ENCODE measurements around the gene MAPRE3. TPM values are rescaled to one million over a fixed set of nuclear protein-coding genes. Genes with fewer than 3 reads are reported as not detected.

The MAPRE3 gene
- total and polyA plus RNA-seq, 9 of the 15 experiments (the other 6 are each of a cell fraction or from before 2014, with no cell fraction given), result 0.70 to 43.2 (median 12.6) TPM

GRCh38 chr2:27050996-27051901 is 80.8 kb downstream of the MAPRE3 start, which contains the start of gene AGBL5 (continued):
- TF ChIP-seq FOXA3 (CRISPR knock-in tag; conservative IDR thresholded peaks at IDR 0.05 in 1 of 2, IDR thresholded peaks at IDR 0.05 in 1 of 2) (no peak; a peak in 1 of 4 replicates), TAL1 (IDR thresholded peaks at IDR 0.05) (0 out of 2 replicates have a peak, but pooled peaks have one; percentile 8), PML (IDR thresholded peaks at IDR 0.05; ENCODE audit: low read length) (peak; percentile 14; the same call in 1 of the 2 replicates), SIN3B (IDR thresholded peaks at IDR 0.05; ENCODE audit: low read depth) (peak; percentile 33; the same call in 1 of the 2 replicates), CAMTA2 (CRISPR knock-in tag; conservative IDR thresholded peaks at IDR 0.05) (no peak), KLF16 (IDR thresholded peaks at IDR 0.05) (no peak), ZNF780A (CRISPR knock-in tag; IDR thresholded peaks at IDR 0.05) (no peak), HDAC6 (IDR thresholded peaks at IDR 0.05; ENCODE audit: low read depth, low read length) (0 out of 2 replicates have a peak, but pooled peaks have one; percentile 67), ZNF134 (CRISPR knock-in tag; conservative IDR thresholded peaks at IDR 0.05) (0 out of 2 replicates have a peak, but pooled peaks have one; percentile 20), LCOR (CRISPR knock-in tag; IDR thresholded peaks at IDR 0.05) (peak; percentile 89), SMAD1 (IDR thresholded peaks at IDR 0.05; ENCODE audit: low read depth, low read length, partially characterized antibody) (peak; percentile 47), FOXK2 (conservative IDR thresholded peaks at IDR 0.05 in 1 of 2, IDR thresholded peaks at IDR 0.05 in 1 of 2; ENCODE audit: low read depth in 2 of 2) (peak; percentile 51 to 71; a peak in 3 of 4 replicates), C11orf30 (IDR thresholded peaks at IDR 0.05; ENCODE audit: low read depth) (peak; percentile 19; the same call in 1 of the 2 replicates), HMG20A (CRISPR knock-in tag; conservative IDR thresholded peaks at IDR 0.05) (no peak), ESRRA (IDR thresholded peaks at IDR 0.05; ENCODE audit: borderline replicate concordance, low read depth) (0 out of 2 replicates have a peak, but pooled peaks have one; percentile 18), EHMT2 (IDR thresholded peaks at IDR 0.05) (no peak), SUPT5H (IDR thresholded peaks at IDR 0.05) (peak; percentile 81), POU5F1 (IDR thresholded peaks at IDR 0.05; ENCODE audit: borderline replicate concordance, low read depth, low read length, partially characterized antibody) (no peak), IRF9 (tag; IDR thresholded peaks at IDR 0.05) (no peak), MEF2A (IDR thresholded peaks at IDR 0.05; ENCODE audit: control insufficient read depth, low read depth, low read length) (no peak), AFF4 (CRISPR knock-in tag; IDR thresholded peaks at IDR 0.05) (peak; percentile 87; the same call in 1 of the 2 replicates), CHD1 (IDR thresholded peaks at IDR 0.05; ENCODE audit: low read length) (peak; percentile 92), MAZ (CRISPR knock-in tag; conservative IDR thresholded peaks at IDR 0.05 in 1 of 2, IDR thresholded peaks at IDR 0.05 in 1 of 2) (peak; percentile 45 to 66), NFXL1 (CRISPR knock-in tag; IDR thresholded peaks at IDR 0.05) (no peak)

Data from K562 (cell line).